Neutrophil (primary cell): ENCODE results near the gene TSHZ1.

Source experiments
- H3K27ac ChIP-seq: fragments of 200-600 bp; sonication (generic); 2 replicates; pipeline ENCODE4 v1.5.1; 2016; ENCODE audit warnings: mild to moderate bottlenecking, moderate library complexity
- H3K27me3 ChIP-seq: fragments of 200-600 bp; sonication (generic); 2 replicates; pipeline ENCODE4 v1.6.0; 2016; ENCODE audit warnings: mild to moderate bottlenecking
- H3K36me3 ChIP-seq: fragments of 200-600 bp; sonication (generic); 2 replicates; pipeline ENCODE4 v1.5.1; 2017
- H3K4me1 ChIP-seq, 2 experiments: fragments of 200-600 bp in 1 of 2; sonication (generic) in 1 of 2; 1 replicate in 1 of 2; 2 replicates in 1 of 2; pipeline versions ENCODE4 v1.5.1 to v1.6.1; 2013 to 2016; ENCODE audit warnings: low read depth in 1 of 2, low read length in 1 of 2, mild to moderate bottlenecking in 1 of 2, moderate library complexity in 1 of 2; ENCODE audit not compliant: control insufficient read depth in 1 of 2, insufficient read depth in 1 of 2
- H3K4me3 ChIP-seq, 2 experiments: fragments of 200-600 bp in 1 of 2; sonication (generic) in 1 of 2; 1 replicate in 1 of 2; 2 replicates in 1 of 2; pipeline ENCODE4 v1.5.1; 2013 to 2016; ENCODE audit warnings: low read depth in 1 of 2, low read length in 1 of 2, mild to moderate bottlenecking in 1 of 2, moderate library complexity in 1 of 2
- H3K9me3 ChIP-seq: fragments of 200-600 bp; sonication (generic); 2 replicates; pipeline ENCODE4 v1.5.1; 2016
- CTCF ChIP-seq: fragments of 200-600 bp; sonication (generic); IDR thresholded peaks from 2 replicates; pipeline ENCODE4 v1.5.1; 2016; ENCODE audit warnings: antibody characterized with exemption

Gene TSHZ1

GRCh38 chr18:75287006-75287405, 76.4 kb downstream of the TSHZ1 start:
- H3K9me3 ChIP-seq, result no peaks in the 10 kb centered on the region
- H3K4me1 ChIP-seq, result no peaks in the 10 kb centered on the region
- no peak overlapping the region for H3K4me3 ChIP-seq
- no peak overlapping the region for H3K27ac ChIP-seq
- TF ChIP-seq CTCF, result no peak
- no peaks in the 10 kb centered on the region for H3K27me3 ChIP-seq
- peaks cover 8% of the 10 kb centered on the region for H3K36me3 ChIP-seq

- H3K36me3 ChIP-seq, result peaks cover 8% of the 10 kb centered on the region
- no peaks in the 10 kb centered on the region for H3K9me3 ChIP-seq
- no peak for TF ChIP-seq CTCF
- H3K4me3 ChIP-seq, result no peak overlapping the region
- no peak overlapping the region for H3K27ac ChIP-seq
- no peaks in the 10 kb centered on the region for H3K27me3 ChIP-seq
- H3K4me1 ChIP-seq, result no peaks in the 10 kb centered on the region
Measured at GRCh38 chr18:75287700-75288099, 77.1 kb downstream of the TSHZ1 start.

- no peaks in the 10 kb centered on the region for H3K27me3 ChIP-seq
- no peaks in the 10 kb centered on the region for H3K4me1 ChIP-seq
- peaks cover 8% of the 10 kb centered on the region for H3K36me3 ChIP-seq
- H3K9me3 ChIP-seq, result no peaks in the 10 kb centered on the region
- no peak for TF ChIP-seq CTCF
- no peak overlapping the region for H3K4me3 ChIP-seq
- H3K27ac ChIP-seq, result no peak overlapping the region
Measured at GRCh38 chr18:75289761-75290160, 79.2 kb downstream of the TSHZ1 start.

- Histone ChIP-seq H3K9me3 (no peaks in the 10 kb centered on the region), H3K4me1 (no peaks in the 10 kb centered on the region), H3K4me3 (no peak overlapping the region), H3K36me3 (peaks cover 2% of the 10 kb centered on the region), H3K27me3 (no peaks in the 10 kb centered on the region), H3K27ac (no peak overlapping the region)
- TF ChIP-seq CTCF, result no peak
Measured at GRCh38 chr18:75290737-75291358, 80.3 kb downstream of the TSHZ1 start.

- no peak for TF ChIP-seq CTCF
Measured at GRCh38 chr18:75291460-75291859, 80.9 kb downstream of the TSHZ1 start.

More at GRCh38 chr18:75291460-75291859, 80.9 kb downstream of the TSHZ1 start:
- Histone ChIP-seq H3K27me3 (no peaks in the 10 kb centered on the region), H3K27ac (no peak overlapping the region), H3K9me3 (no peaks in the 10 kb centered on the region), H3K4me1 (no peaks in the 10 kb centered on the region), H3K4me3 (no peak overlapping the region), H3K36me3 (no peaks in the 10 kb centered on the region)
